KMS-11 (cell line): Measurements from ENCODE around the gene ACSBG1.

Experiments used
- H2AFZ ChIP-seq: fragments of 200-600 bp; sonication (generic); 2 replicates; pipeline ENCODE4 v1.6.1; 2016; ENCODE audit warnings: antibody characterized with exemption, mixed run types, low read depth
- H3K27ac ChIP-seq: fragments of 200-600 bp; sonication (generic); 2 replicates; pipeline ENCODE4 v1.6.1; 2016; ENCODE audit warnings: mild to moderate bottlenecking, mixed run types
- H3K27me3 ChIP-seq: fragments of 200-600 bp; sonication (generic); 2 replicates; pipeline ENCODE4 v1.6.1; 2017; ENCODE audit warnings: mild to moderate bottlenecking, low read depth, mixed run types, moderate library complexity; ENCODE audit not compliant: insufficient read depth
- H3K36me3 ChIP-seq: fragments of 200-600 bp; sonication (generic); 2 replicates; pipeline ENCODE4 v1.6.1; 2017; ENCODE audit warnings: mild to moderate bottlenecking, mixed run types; ENCODE audit not compliant: insufficient read depth
- H3K4me1 ChIP-seq: fragments of 200-600 bp; sonication (generic); 2 replicates; pipeline ENCODE4 v1.6.1; 2016; ENCODE audit warnings: mild to moderate bottlenecking, low read depth, mixed run types; ENCODE audit not compliant: poor library complexity, severe bottlenecking
- H3K4me2 ChIP-seq: fragments of 200-600 bp; sonication (generic); 2 replicates; pipeline ENCODE4 v1.7.0; 2016; ENCODE audit warnings: mild to moderate bottlenecking, mixed run types
- H3K4me3 ChIP-seq: fragments of 200-600 bp; sonication (generic); IDR thresholded peaks from 2 replicates; pipeline ENCODE4 v1.6.1; 2017; ENCODE audit warnings: low read depth, low read length, mixed read lengths; ENCODE audit not compliant: insufficient read depth
- H3K79me2 ChIP-seq: fragments of 200-600 bp; sonication (generic); 2 replicates; pipeline ENCODE4 v1.6.1; 2016; ENCODE audit warnings: low read depth, mixed run types; ENCODE audit not compliant: insufficient read depth
- H3K9ac ChIP-seq: fragments of 200-600 bp; sonication (generic); 2 replicates; pipeline ENCODE4 v1.6.1; 2016; ENCODE audit warnings: mild to moderate bottlenecking, mixed run types
- H4K20me1 ChIP-seq: fragments of 200-600 bp; sonication (generic); 2 replicates; pipeline ENCODE4 v1.6.1; 2016; ENCODE audit warnings: mild to moderate bottlenecking, mixed run types; ENCODE audit not compliant: insufficient read depth
- TF ChIP-seq, protein P1 (sequence below): fragments of 200-600 bp; sonication (generic); conservative IDR thresholded peaks from 2 replicates; pipeline ENCODE4 v1.6.1; 2017; ENCODE audit warnings: low read depth, mild to moderate bottlenecking, antibody characterized with exemption, low read length, moderate library complexity, mixed read lengths

Gene ACSBG1

DNA sequence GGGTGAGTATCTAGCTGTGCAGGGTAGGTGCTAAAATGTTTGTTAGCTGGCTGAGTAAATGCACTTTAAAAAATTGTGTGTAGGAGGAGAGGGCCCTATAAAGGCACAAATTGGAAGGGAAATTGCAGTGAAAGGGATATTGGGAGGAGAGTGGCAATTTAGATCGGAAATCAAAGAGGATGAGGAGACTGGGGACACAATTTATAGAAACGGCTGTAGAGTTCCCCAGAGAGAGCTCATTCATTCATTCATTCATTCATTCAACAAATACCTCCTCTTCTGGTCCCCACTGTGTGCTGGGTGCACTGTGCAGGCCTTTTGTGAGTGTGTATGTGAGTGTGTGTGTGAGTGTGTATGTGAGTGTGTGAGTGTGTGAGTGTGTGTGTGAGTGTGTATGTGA, 32.4 kb upstream of the ACSBG1 start:
- Histone ChIP-seq H2AFZ (no peak overlapping the region), H3K4me1 (no peaks in the 10 kb centered on the region), H3K27ac (no peak overlapping the region), H3K27me3 (no peaks in the 10 kb centered on the region), H3K36me3 (no peaks in the 10 kb centered on the region), H3K4me2 (no peak overlapping the region), H4K20me1 (no peaks in the 10 kb centered on the region), H3K4me3 (no peak overlapping the region), H3K9ac (no peak overlapping the region), H3K79me2 (no peaks in the 10 kb centered on the region)
- TF ChIP-seq, protein P1, sequence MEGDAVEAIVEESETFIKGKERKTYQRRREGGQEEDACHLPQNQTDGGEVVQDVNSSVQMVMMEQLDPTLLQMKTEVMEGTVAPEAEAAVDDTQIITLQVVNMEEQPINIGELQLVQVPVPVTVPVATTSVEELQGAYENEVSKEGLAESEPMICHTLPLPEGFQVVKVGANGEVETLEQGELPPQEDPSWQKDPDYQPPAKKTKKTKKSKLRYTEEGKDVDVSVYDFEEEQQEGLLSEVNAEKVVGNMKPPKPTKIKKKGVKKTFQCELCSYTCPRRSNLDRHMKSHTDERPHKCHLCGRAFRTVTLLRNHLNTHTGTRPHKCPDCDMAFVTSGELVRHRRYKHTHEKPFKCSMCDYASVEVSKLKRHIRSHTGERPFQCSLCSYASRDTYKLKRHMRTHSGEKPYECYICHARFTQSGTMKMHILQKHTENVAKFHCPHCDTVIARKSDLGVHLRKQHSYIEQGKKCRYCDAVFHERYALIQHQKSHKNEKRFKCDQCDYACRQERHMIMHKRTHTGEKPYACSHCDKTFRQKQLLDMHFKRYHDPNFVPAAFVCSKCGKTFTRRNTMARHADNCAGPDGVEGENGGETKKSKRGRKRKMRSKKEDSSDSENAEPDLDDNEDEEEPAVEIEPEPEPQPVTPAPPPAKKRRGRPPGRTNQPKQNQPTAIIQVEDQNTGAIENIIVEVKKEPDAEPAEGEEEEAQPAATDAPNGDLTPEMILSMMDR: no peak

DNA sequence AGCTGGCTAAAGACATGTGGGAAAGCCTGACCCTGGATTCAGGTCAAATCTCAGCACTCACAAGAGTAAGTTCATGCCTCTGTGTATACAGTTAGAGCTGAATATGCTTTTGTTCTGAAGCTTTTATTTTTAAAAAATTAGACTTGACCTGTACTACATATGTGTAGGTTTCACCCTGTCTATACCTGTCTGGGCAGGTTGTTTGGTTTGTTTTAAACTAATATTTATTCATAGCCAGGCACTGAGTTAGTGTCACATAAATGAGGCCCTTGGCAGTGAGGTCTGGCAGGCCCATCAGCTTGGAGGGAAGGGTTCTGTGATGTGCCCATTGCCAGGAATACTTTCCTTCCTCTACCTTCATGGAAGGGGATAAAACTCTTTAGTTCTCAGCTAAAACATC, 31.9 kb upstream of the ACSBG1 start:
- Histone ChIP-seq H3K9ac (no peak overlapping the region), H4K20me1 (no peaks in the 10 kb centered on the region), H3K4me2 (no peak overlapping the region), H3K27me3 (no peaks in the 10 kb centered on the region), H3K36me3 (no peaks in the 10 kb centered on the region), H3K4me1 (no peaks in the 10 kb centered on the region), H3K79me2 (no peaks in the 10 kb centered on the region), H3K27ac (no peak overlapping the region), H2AFZ (no peak overlapping the region), H3K4me3 (no peak overlapping the region)
- TF ChIP-seq, protein P1: no peak

DNA sequence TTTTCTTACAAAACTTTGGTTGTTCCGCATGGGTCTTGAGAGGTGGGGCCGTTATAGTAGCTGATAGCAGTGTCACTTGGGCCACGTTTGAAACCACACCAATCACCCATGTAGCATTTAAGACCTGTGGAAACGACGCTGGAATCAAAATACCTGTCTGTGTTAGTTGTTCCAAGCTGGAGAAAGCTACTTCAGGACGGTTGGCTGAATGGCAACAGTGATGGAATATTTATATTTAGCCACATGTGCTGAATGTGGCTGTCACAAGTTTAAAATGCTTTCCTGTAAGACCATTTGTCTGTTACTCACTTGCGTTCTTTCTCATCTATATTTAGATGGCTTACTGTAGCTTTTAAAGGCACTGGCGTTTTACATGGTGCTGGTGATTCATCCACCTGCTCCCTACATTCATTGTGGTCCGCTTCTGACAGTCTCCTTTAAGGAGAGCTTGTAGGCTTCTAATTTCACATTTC, 31.4 kb upstream of the ACSBG1 start:
- Histone ChIP-seq H3K4me1 (no peaks in the 10 kb centered on the region), H3K4me3 (no peak overlapping the region), H2AFZ (no peak overlapping the region), H3K27me3 (no peaks in the 10 kb centered on the region), H3K9ac (no peak overlapping the region), H3K79me2 (no peaks in the 10 kb centered on the region), H4K20me1 (no peaks in the 10 kb centered on the region), H3K4me2 (no peak overlapping the region), H3K36me3 (no peaks in the 10 kb centered on the region), H3K27ac (no peak overlapping the region)
- TF ChIP-seq, protein P1: no peak

DNA sequence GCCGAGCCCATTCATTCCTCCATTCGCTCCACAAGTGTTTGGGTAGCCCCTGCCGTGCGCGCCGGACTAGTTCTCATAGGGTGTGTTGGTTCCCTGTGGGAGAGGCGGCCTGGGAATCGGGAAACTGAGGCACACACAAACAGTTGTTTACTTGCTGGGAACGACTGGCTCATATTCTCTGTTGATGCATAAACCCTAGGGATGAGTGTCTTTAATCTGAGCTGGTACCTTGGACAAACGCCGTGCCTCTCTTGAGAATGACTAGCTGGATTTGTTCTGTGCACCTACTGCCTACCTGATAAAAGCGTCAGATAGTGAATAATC, 30.7 kb upstream of the ACSBG1 start:
- no peak overlapping the region for H3K27ac ChIP-seq
- H2AFZ ChIP-seq: no peak overlapping the region
- TF ChIP-seq, protein P1: no peak
- no peaks in the 10 kb centered on the region for H3K79me2 ChIP-seq
- H4K20me1 ChIP-seq: no peaks in the 10 kb centered on the region
- H3K36me3 ChIP-seq: no peaks in the 10 kb centered on the region
- H3K9ac ChIP-seq: no peak overlapping the region
- H3K27me3 ChIP-seq: no peaks in the 10 kb centered on the region
- no peak overlapping the region for H3K4me2 ChIP-seq
- H3K4me3 ChIP-seq: no peak overlapping the region
- no peaks in the 10 kb centered on the region for H3K4me1 ChIP-seq
